GM12864 (cell line): Measurements from ENCODE around the gene HPS3.
"Not testable (repeated sequence)": the region's sequence is repeated elsewhere in the genome, so short reads cannot be mapped to it uniquely, and the experiment has no call there.

Experiments used
- DNase-seq: peaks from one replicate; pipeline ENCODE4 v3.0.0-alpha.2; 2011; ENCODE audit warnings: low read depth
- H3K4me3 ChIP-seq: 2 replicates; pipeline ENCODE4 v1.5.1; 2011; ENCODE audit warnings: mild to moderate bottlenecking, low read depth, low read length, control low read depth
- TF ChIP-seq, protein P1 (sequence below): IDR thresholded peaks from 2 replicates; pipeline ENCODE4 v1.5.1; 2011; ENCODE audit warnings: low read depth, mild to moderate bottlenecking, moderate library complexity, low read length, control low read depth, inconsistent platforms; ENCODE audit errors: missing control alignments

Gene HPS3

DNA sequence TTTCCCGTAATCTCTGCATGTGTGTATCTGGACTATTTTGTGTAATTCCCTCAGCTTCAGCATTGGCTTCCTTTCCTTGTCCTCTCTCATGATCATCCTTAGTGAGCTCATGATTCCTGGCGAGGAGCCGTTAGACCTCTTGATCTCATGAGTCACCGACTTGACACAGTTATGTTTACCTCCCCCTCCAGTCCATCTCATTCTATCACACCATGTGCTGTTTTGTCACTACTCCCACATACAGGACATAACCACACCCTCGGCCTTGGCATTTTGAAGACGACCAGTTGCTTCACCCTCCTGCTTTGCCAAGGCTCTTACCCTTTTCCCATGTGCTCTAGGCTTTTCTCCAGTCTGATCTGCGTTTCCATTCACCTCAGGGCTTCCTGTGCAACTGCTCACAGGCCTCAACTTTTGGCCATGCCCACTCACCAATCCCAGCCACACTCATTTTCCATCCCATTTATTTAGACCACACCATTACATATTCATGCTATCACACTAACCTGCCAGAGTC, 50.7 kb downstream of the HPS3 start:
- DNase-seq: no peak
- TF ChIP-seq, protein P1, sequence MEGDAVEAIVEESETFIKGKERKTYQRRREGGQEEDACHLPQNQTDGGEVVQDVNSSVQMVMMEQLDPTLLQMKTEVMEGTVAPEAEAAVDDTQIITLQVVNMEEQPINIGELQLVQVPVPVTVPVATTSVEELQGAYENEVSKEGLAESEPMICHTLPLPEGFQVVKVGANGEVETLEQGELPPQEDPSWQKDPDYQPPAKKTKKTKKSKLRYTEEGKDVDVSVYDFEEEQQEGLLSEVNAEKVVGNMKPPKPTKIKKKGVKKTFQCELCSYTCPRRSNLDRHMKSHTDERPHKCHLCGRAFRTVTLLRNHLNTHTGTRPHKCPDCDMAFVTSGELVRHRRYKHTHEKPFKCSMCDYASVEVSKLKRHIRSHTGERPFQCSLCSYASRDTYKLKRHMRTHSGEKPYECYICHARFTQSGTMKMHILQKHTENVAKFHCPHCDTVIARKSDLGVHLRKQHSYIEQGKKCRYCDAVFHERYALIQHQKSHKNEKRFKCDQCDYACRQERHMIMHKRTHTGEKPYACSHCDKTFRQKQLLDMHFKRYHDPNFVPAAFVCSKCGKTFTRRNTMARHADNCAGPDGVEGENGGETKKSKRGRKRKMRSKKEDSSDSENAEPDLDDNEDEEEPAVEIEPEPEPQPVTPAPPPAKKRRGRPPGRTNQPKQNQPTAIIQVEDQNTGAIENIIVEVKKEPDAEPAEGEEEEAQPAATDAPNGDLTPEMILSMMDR: no peak
- H3K4me3 ChIP-seq: no peak overlapping the region

DNA sequence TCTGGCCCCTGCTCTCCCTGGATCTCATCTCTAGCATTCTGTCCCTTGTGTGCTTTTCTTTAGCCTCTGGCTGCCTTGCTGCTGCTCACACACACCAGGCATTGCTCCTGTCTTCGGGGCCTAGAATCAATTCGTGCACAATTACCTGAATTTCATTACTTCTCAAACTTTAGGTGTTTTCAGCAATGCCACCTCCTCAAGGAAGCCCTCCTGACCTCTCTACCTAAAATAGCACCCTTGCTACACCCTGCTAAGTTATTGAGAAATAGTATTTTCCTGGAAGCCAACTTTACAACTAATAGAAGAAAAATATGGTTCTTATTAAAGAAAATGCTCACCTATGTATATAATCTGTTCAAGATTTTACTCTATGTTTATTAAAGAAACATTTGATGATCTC, 51.7 kb downstream of the HPS3 start:
- H3K4me3 ChIP-seq: no peak overlapping the region
- TF ChIP-seq, protein P1: no peak
- DNase-seq: no peak

DNA sequence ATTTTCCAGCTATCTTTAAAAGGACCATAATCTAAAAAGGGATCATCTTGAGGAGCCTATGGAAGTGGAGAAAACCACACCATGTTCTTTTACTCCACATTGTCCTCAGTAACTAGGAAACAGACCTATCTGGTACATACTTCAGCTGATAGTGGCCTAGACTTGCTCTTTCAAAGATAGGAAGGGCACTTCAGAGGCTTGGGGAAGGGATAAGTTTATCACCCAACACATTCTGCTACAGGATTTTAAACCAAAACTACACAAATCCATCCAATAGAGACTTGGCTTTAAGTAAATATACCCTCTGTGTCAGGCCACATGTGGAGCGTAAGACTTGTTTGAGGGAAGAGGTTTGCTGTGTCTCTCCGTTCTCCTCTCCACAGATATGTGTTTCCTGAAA, 56.8 kb downstream of the HPS3 start:
- no peak for DNase-seq
- H3K4me3 ChIP-seq: no peak overlapping the region
- TF ChIP-seq, protein P1: no peak

DNA sequence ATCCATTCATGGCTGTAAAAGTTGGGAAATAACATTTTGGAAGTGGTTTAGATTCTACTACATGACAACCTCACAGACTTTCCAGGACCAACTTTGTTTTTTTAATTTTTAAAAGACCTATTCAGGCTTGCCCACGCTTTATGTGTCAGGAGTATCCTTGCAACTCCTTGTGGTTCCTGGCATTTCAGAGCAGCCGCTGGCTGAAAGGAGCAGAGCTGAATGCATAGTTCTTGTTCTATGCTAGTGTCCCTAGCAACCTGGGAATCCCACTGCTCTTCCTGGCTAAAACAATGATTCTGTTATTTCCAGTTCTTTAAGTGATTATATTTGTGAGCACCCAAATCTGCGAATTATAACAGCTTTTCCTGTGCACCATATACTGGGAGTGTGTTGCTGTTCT, 57.3 kb downstream of the HPS3 start:
- no peak overlapping the region for H3K4me3 ChIP-seq
- TF ChIP-seq, protein P1: no peak
- DNase-seq: no peak

DNA sequence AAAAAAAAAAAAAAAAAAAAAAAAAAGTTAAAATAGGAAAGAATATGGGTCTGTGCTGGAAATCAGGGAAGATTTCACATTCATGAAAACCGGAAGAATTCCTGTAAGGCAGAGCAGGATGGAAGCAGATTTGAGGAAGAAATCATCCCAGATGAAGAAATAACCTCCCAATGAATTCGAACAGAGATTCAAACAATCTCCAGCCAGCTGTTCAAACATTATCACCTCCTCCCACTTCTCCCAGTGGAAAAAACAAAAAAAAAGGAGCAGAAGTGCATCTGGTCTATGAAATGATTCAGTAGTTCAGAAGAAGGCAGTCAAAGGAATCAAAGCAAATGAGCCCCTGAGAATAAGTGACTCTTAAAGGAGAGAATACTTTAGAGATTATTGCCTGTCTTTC, 59.1 kb downstream of the HPS3 start:
- TF ChIP-seq, protein P1: no peak
- DNase-seq: no peak

DNA sequence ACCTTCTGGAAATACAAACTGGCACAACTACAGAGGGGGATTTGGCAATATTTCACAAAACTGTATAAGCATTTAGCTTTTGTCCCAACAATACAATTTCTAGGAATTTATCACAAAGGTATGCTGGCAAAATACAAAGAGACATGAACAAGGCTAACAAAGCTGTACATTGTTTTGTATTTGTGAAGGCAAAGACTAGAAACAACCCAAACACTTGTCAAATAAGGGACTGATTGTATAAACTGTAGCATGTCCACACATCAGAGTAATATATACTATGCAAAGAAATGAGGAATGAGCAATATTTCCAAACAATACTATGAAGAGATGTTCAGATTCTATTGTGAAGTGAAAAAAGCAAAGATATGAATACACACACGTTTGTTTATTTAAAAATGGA, 65.8 kb downstream of the HPS3 start:
- no peak overlapping the region for H3K4me3 ChIP-seq
- TF ChIP-seq, protein P1: no peak
- no peak for DNase-seq

More for the DNA sequence above, 59.1 kb downstream of the HPS3 start:
- no peak overlapping the region for H3K4me3 ChIP-seq

DNA sequence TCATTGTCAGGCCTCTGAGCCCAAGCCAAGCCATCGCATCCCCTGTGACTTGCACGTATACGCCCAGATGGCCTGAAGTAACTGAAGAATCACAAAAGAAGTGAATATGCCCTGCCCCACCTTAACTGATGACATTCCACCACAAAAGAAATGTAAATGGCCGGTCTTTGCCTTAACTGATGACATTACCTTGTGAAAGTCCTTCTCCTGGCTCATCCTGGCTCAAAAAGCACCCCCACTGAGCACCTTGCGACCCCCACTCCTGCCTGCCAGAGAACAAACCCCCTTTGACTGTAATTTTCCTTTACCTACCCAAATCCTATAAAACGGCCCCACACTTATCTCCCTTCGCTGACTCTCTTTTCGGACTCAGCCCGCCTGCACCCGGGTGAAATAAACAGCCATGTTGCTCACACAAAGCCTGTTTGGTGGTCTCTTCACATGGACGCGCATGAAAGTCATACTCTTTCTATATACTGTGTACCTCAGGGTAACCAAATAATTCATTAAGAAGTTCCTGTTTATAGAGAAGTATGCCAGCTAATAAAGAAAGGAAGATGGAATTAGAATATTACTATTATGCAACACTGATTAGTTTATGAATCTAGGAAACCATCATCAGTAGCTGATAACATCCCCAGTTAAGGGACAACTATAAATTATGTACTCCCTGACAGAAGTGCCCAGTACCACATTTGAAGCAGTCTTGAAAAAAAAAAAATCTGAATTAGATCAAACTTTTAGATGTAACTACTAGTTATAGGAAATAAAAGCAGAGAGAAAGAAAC, 67.6 kb downstream of the HPS3 start:
- not testable (repeated sequence) for H3K4me3 ChIP-seq, DNase-seq
